ENCODE data around the gene TMEM59. TPM values are rescaled to one million over a fixed set of nuclear protein-coding genes. Genes with fewer than 3 reads are reported as not detected.
"Not testable (repeated sequence)": the region's sequence is repeated elsewhere in the genome, so short reads cannot be mapped to it uniquely, and the experiment has no call there.

Gene TMEM59
- total and polyA plus RNA-seq, 2 donors (not counting 1 experiment from before 2014, with no cell fraction given) = 66.3 to 146 TPM

- no peaks in the 10 kb centered on the region for H3K27me3 Mint-ChIP-seq
- H3K27me3 ChIP-seq (replicated peaks in 1 of 4; ENCODE audit: control extremely low read depth in 1 of 4, control insufficient read depth in 3 of 4, insufficient read depth in 4 of 4, low read length in 3 of 4) = no peaks in the 10 kb centered on the region
- no peak overlapping the region for H3K4me3 Mint-ChIP-seq
- ChIA-PET POLR2A (no interaction called here), CTCF (interaction anchor here (0.9 kb wide), 1 partner anchor 163 kb away, joined by 3 read pairs; no protein-coding TSS in a partner anchor)
- H2AFZ ChIP-seq (ENCODE audit: insufficient read depth, low read depth, low read length, poor library complexity, severe bottlenecking) = no peak overlapping the region
- no peak overlapping the region for H3K27ac Mint-ChIP-seq
- ATAC-seq (ENCODE audit: low read depth) (no peak), DNase-seq (no peak)
- H3K4me1 Mint-ChIP-seq = no peaks in the 10 kb centered on the region
- H3K4me3 ChIP-seq (ENCODE audit: control extremely low read depth in 1 of 5, extremely low read depth in 1 of 5, insufficient read depth in 1 of 5, low read depth in 2 of 5, low read length in 4 of 5) = no peak overlapping the region
- H3K9ac ChIP-seq (ENCODE audit: low read length) = no peak overlapping the region
- intact Hi-C loops (cut with micrococcal nuclease) = no loop called here
- 100% methylated on average over 1 of the region's 2 CpGs for WGBS (ENCODE audit: insufficient coverage)
- no peaks in the 10 kb centered on the region for H4K20me1 ChIP-seq (ENCODE audit: control insufficient read depth, insufficient read depth, low read length, poor library complexity, severe bottlenecking)
- H3K4me2 ChIP-seq (replicated peaks; ENCODE audit: low read depth, low read length, poor library complexity, severe bottlenecking) = no peak overlapping the region
- no peaks in the 10 kb centered on the region for H3K36me3 ChIP-seq (replicated peaks in 1 of 2; ENCODE audit: control extremely low read depth in 1 of 2, control insufficient read depth in 1 of 2, extremely low read depth in 1 of 2, insufficient read depth in 2 of 2, low read length in 1 of 2)
- H3K79me2 ChIP-seq (ENCODE audit: control insufficient read depth, insufficient read depth, low read length) = no peaks in the 10 kb centered on the region
- H3K27ac ChIP-seq (ENCODE audit: low read length in 2 of 2) = no peak overlapping the region
- no peaks in the 10 kb centered on the region for H3K9me3 Mint-ChIP-seq (ENCODE audit: insufficient read depth)
- no peaks in the 10 kb centered on the region for H3K4me1 ChIP-seq (ENCODE audit: control insufficient read depth in 2 of 2, insufficient read depth in 2 of 2, low read length in 2 of 2)
- no peaks in the 10 kb centered on the region for H3K9me3 ChIP-seq (ENCODE audit: control extremely low read depth in 1 of 3, control insufficient read depth in 2 of 3, insufficient read depth in 1 of 3, low read length in 2 of 3)
- no peak for TF ChIP-seq CTCF (IDR thresholded peaks at IDR 0.05)
- TF ChIP-seq EZH2 (IDR thresholded peaks at IDR 0.05; ENCODE audit: borderline replicate concordance, insufficient read depth, low read depth, low read length, poor library complexity, severe bottlenecking) = no peak
Measured at GRCh38 chr1:54024358-54024757, 28.6 kb downstream of the TMEM59 start.

- H3K27me3 ChIP-seq (replicated peaks in 1 of 4; ENCODE audit: control extremely low read depth in 1 of 4, control insufficient read depth in 3 of 4, insufficient read depth in 4 of 4, low read length in 3 of 4); H3K36me3 ChIP-seq (replicated peaks in 1 of 2; ENCODE audit: control extremely low read depth in 1 of 2, control insufficient read depth in 1 of 2, extremely low read depth in 1 of 2, insufficient read depth in 2 of 2, low read length in 1 of 2); CTCF ChIA-PET; H3K4me1 Mint-ChIP-seq; H3K79me2 ChIP-seq (ENCODE audit: control insufficient read depth, insufficient read depth, low read length); POLR2A ChIA-PET; H3K4me1 ChIP-seq (ENCODE audit: control insufficient read depth in 2 of 2, insufficient read depth in 2 of 2, low read length in 2 of 2); H3K4me3 Mint-ChIP-seq; H4K20me1 ChIP-seq (ENCODE audit: control insufficient read depth, insufficient read depth, low read length, poor library complexity, severe bottlenecking); H3K9me3 Mint-ChIP-seq (ENCODE audit: insufficient read depth); H3K4me2 ChIP-seq (replicated peaks; ENCODE audit: low read depth, low read length, poor library complexity, severe bottlenecking); ATAC-seq (ENCODE audit: low read depth); H3K9ac ChIP-seq (ENCODE audit: low read length); H2AFZ ChIP-seq (ENCODE audit: insufficient read depth, low read depth, low read length, poor library complexity, severe bottlenecking); H3K27ac Mint-ChIP-seq; H3K9me3 ChIP-seq (ENCODE audit: control extremely low read depth in 1 of 3, control insufficient read depth in 2 of 3, insufficient read depth in 1 of 3, low read length in 2 of 3); intact Hi-C loops (cut with micrococcal nuclease); H3K4me3 ChIP-seq (ENCODE audit: control extremely low read depth in 1 of 5, extremely low read depth in 1 of 5, insufficient read depth in 1 of 5, low read depth in 2 of 5, low read length in 4 of 5); H3K27ac ChIP-seq (ENCODE audit: low read length in 2 of 2); DNase-seq: not testable (repeated sequence)
- H3K27me3 Mint-ChIP-seq = peaks cover 13% of the 10 kb centered on the region
- 88% methylated on average over 10 of the region's 10 CpGs for WGBS (ENCODE audit: insufficient coverage)
Measured at GRCh38 chr1:54019562-54020176, 33.3 kb downstream of the TMEM59 start.

Data from B cell (primary cell).